ENCODE measurements around the gene IFNAR2. TPM values are rescaled to one million over a fixed set of nuclear protein-coding genes. Genes with fewer than 3 reads are reported as not detected.
"Not testable (repeated sequence)": the region's sequence is repeated elsewhere in the genome, so short reads cannot be mapped to it uniquely, and the experiment has no call there.

The IFNAR2 gene
- polyA plus RNA-seq, 1 donor from 2014 or later = 10.3 TPM

DNA sequence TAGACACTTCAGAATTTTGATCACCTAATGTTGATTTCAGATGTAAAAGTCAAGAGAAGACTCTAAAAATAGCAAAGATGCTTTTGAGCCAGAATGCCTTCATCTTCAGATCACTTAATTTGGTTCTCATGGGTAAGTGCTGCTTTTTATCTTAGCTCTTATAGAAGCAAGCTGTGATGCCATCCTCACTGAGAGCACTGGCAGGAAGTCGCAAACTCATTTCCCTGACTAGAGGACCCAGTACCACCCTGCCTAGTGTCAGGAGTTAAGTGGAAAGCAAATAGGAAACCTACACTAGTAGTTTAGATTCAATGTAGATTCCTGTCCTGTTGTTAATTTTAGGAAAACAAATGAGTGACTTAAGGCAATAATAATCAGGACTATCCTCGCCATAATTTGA lies 12.1 kb downstream of the IFNAR2 start:
- no peaks in the 10 kb centered on the region for H3F3A ChIP-seq (ENCODE audit: insufficient read depth, low read length, poor library complexity, severe bottlenecking)
- no peaks in the 10 kb centered on the region for H3K79me2 ChIP-seq (replicated peaks; ENCODE audit: insufficient read depth, low read length)
- H3K9me3 ChIP-seq (ENCODE audit: low read length) = peaks cover 3% of the 10 kb centered on the region
- no peak overlapping the region for H3K4me3 ChIP-seq (ENCODE audit: low read length)
- no peaks in the 10 kb centered on the region for H3K9me2 ChIP-seq (ENCODE audit: insufficient read depth, low read length)
- no peak for TF ChIP-seq SMC3 (conservative IDR thresholded peaks at IDR 0.05; ENCODE audit: poor library complexity)
- no peak for TF ChIP-seq EZH2 (IDR thresholded peaks at IDR 0.05; ENCODE audit: borderline replicate concordance, insufficient read depth, low read length, poor library complexity, severe bottlenecking)
- no peak for TF ChIP-seq CTCF (IDR thresholded peaks at IDR 0.05; ENCODE audit: poor library complexity, severe bottlenecking)
- no peak overlapping the region for H3K9ac ChIP-seq (ENCODE audit: low read length)
- no peak overlapping the region for H3K4me2 ChIP-seq (ENCODE audit: low read length)
- no peak overlapping the region for H3K27ac ChIP-seq (ENCODE audit: low read length)
- no peaks in the 10 kb centered on the region for H4K20me1 ChIP-seq (ENCODE audit: insufficient read depth)
- peaks cover 7% of the 10 kb centered on the region for H3K36me3 ChIP-seq (ENCODE audit: insufficient read depth, low read length)
- H2AFZ ChIP-seq (ENCODE audit: low read depth, low read length) = no peak overlapping the region
- no peaks in the 10 kb centered on the region for H3K27me3 ChIP-seq (ENCODE audit: insufficient read depth, low read depth, low read length)

GRCh38 chr21:33242846-33243245 lies 13.1 kb downstream of the IFNAR2 start:
- not testable (repeated sequence) for H4K20me1 ChIP-seq (ENCODE audit: insufficient read depth); H3K9ac ChIP-seq (ENCODE audit: low read length); H2AFZ ChIP-seq (ENCODE audit: low read depth, low read length); H3K9me3 ChIP-seq (ENCODE audit: low read length); H3K4me3 ChIP-seq (ENCODE audit: low read length); H3K9me2 ChIP-seq (ENCODE audit: insufficient read depth, low read length); H3K27ac ChIP-seq (ENCODE audit: low read length); H3K36me3 ChIP-seq (ENCODE audit: insufficient read depth, low read length); H3K27me3 ChIP-seq (ENCODE audit: insufficient read depth, low read depth, low read length); H3K79me2 ChIP-seq (replicated peaks; ENCODE audit: insufficient read depth, low read length); H3F3A ChIP-seq (ENCODE audit: insufficient read depth, low read length, poor library complexity, severe bottlenecking); H3K4me2 ChIP-seq (ENCODE audit: low read length)

DNA sequence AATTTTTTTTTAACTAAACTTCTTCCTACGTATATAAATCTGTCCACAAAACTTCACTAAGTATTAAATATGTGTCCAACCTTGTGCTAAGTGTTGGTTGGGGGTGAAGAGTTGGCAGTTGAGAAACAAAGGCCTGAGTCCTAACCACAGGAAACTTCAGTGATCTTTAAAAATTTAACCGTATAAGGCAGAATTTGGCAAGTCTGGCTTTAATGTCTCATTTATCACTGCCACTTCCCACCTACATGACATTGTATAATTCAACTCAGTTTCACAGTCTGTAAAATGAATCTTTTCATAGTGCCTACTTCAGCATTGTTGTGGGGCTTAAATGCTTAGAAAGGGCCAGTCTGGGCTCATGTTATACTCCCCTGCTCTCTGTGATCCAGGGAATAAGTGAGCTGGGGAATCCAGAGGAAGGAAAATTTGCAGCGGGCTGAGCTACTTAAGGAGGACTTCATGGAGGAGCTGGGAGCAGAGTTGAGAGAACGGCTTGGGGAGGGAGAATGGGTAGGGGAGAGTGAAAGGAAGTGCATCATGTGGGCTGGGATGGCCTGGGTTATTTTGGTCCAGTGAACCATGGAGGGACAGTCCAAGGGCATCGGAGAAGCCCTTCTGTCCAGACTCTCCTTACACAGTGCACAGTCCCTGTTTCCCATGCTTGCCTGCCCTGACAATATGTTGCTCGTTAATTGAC lies 14.5 kb downstream of the IFNAR2 start:
- H3K36me3 ChIP-seq (ENCODE audit: insufficient read depth, low read length) = peaks cover 11% of the 10 kb centered on the region
- H3K27ac ChIP-seq (ENCODE audit: low read length) = no peak overlapping the region
- no peak overlapping the region for H2AFZ ChIP-seq (ENCODE audit: low read depth, low read length)
- no peak overlapping the region for H3K9ac ChIP-seq (ENCODE audit: low read length)
- no peak overlapping the region for H3K4me3 ChIP-seq (ENCODE audit: low read length)
- no peak for TF ChIP-seq EZH2 (IDR thresholded peaks at IDR 0.05; ENCODE audit: borderline replicate concordance, insufficient read depth, low read length, poor library complexity, severe bottlenecking)
- no peak for TF ChIP-seq CTCF (IDR thresholded peaks at IDR 0.05; ENCODE audit: poor library complexity, severe bottlenecking)
- no peak for TF ChIP-seq MXI1 (conservative IDR thresholded peaks at IDR 0.05; ENCODE audit: poor library complexity, severe bottlenecking)
- TF ChIP-seq EP300 (conservative IDR thresholded peaks at IDR 0.05; ENCODE audit: poor library complexity, severe bottlenecking) = no peak
- TF ChIP-seq REST (IDR thresholded peaks at IDR 0.05; ENCODE audit: borderline replicate concordance) = no peak
- no peak for TF ChIP-seq TAF1 (IDR thresholded peaks at IDR 0.05; ENCODE audit: low read depth)
- no peak for TF ChIP-seq RAD21 (conservative IDR thresholded peaks at IDR 0.05)
- H3K79me2 ChIP-seq (replicated peaks; ENCODE audit: insufficient read depth, low read length) = no peaks in the 10 kb centered on the region
- peaks cover 2% of the 10 kb centered on the region for H3K9me3 ChIP-seq (ENCODE audit: low read length)
- H3K9me2 ChIP-seq (ENCODE audit: insufficient read depth, low read length) = no peaks in the 10 kb centered on the region
- no peak overlapping the region for H3K4me2 ChIP-seq (ENCODE audit: low read length)
- H4K20me1 ChIP-seq (ENCODE audit: insufficient read depth) = no peaks in the 10 kb centered on the region
- H3K27me3 ChIP-seq (ENCODE audit: insufficient read depth, low read depth, low read length) = no peaks in the 10 kb centered on the region
- H3F3A ChIP-seq (ENCODE audit: insufficient read depth, low read length, poor library complexity, severe bottlenecking) = no peaks in the 10 kb centered on the region

Data from neural cell (in vitro differentiated cells).